ENCODE measurements around the gene IQCK. TPM values are rescaled to one million over a fixed set of nuclear protein-coding genes. Genes with fewer than 3 reads are reported as not detected.

IQCK gene
- total RNA-seq, 1 donor from 2014 or later: 7.6 TPM

DNA sequence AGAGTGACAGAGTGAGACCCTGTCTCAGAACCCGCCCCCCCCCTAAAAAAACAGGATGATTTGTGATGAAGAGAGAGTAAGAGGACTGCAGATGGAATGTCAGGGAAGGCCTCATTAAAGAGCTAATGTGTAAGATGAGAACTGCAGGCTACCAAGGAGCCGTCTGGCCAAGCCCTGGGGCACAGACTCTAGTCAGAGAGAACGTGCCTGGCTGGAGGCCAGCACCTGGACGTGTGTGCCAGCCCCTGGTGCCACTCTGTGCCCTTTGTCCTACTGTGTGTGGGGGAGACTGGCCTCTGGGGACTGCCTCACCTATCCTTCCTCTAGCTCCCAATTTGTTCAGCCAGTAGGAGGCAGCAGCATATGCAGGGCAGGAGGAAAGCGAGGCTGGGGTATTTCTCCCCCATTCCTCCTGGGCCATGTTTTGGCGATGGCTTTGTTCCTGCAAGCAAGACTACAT is 37.2 kb upstream of the IQCK start:
- DNase-seq (no peak), ATAC-seq (peak; percentile 32)
- Histone ChIP-seq H3K27ac (no peak overlapping the region), H3K9me3 (no peaks in the 10 kb centered on the region), H3K4me3 (no peak overlapping the region), H3K27me3 (no peaks in the 10 kb centered on the region), H3K36me3 (peaks cover 30% of the 10 kb centered on the region), H3K4me1 (no peaks in the 10 kb centered on the region)
- intact Hi-C loops (cut with DNase I): loop anchor here (5.0 kb wide), 1 partner anchor 41 kb away; no protein-coding TSS in a partner anchor
- TF ChIP-seq, protein P1, sequence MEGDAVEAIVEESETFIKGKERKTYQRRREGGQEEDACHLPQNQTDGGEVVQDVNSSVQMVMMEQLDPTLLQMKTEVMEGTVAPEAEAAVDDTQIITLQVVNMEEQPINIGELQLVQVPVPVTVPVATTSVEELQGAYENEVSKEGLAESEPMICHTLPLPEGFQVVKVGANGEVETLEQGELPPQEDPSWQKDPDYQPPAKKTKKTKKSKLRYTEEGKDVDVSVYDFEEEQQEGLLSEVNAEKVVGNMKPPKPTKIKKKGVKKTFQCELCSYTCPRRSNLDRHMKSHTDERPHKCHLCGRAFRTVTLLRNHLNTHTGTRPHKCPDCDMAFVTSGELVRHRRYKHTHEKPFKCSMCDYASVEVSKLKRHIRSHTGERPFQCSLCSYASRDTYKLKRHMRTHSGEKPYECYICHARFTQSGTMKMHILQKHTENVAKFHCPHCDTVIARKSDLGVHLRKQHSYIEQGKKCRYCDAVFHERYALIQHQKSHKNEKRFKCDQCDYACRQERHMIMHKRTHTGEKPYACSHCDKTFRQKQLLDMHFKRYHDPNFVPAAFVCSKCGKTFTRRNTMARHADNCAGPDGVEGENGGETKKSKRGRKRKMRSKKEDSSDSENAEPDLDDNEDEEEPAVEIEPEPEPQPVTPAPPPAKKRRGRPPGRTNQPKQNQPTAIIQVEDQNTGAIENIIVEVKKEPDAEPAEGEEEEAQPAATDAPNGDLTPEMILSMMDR (IDR thresholded peaks at IDR 0.05): peak; percentile 6

DNA sequence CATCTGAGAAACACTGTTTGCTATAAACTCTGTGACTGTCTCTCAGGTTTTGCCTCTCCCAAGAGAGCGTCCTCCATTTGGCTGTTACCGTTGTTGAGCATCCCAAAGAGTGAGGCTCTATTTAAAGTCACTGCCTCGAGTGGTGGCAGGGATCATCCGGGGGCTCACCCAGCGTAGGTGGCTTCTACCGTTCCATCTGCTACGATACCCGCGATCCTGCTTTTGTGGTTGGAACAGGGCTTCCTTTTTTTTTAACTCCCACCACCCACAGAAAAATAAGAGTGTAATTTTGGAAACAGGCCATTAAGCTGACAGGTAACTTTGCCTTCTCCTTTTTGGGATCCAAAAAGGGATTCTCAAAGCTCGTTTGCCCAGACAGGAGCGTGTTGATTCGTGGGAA is 36.4 kb upstream of the IQCK start:
- no peaks in the 10 kb centered on the region for H3K4me1 ChIP-seq
- no peaks in the 10 kb centered on the region for H3K9me3 ChIP-seq
- no peak for DNase-seq
- no peak for ATAC-seq
- no peak overlapping the region for H3K27ac ChIP-seq
- H3K36me3 ChIP-seq: peaks cover 36% of the 10 kb centered on the region
- H3K27me3 ChIP-seq: no peaks in the 10 kb centered on the region
- no peak overlapping the region for H3K4me3 ChIP-seq
- TF ChIP-seq, protein P1 (IDR thresholded peaks at IDR 0.05): no peak
- intact Hi-C loops (cut with DNase I): loop anchor here (5.0 kb wide), 1 partner anchor 41 kb away; no protein-coding TSS in a partner anchor

DNA sequence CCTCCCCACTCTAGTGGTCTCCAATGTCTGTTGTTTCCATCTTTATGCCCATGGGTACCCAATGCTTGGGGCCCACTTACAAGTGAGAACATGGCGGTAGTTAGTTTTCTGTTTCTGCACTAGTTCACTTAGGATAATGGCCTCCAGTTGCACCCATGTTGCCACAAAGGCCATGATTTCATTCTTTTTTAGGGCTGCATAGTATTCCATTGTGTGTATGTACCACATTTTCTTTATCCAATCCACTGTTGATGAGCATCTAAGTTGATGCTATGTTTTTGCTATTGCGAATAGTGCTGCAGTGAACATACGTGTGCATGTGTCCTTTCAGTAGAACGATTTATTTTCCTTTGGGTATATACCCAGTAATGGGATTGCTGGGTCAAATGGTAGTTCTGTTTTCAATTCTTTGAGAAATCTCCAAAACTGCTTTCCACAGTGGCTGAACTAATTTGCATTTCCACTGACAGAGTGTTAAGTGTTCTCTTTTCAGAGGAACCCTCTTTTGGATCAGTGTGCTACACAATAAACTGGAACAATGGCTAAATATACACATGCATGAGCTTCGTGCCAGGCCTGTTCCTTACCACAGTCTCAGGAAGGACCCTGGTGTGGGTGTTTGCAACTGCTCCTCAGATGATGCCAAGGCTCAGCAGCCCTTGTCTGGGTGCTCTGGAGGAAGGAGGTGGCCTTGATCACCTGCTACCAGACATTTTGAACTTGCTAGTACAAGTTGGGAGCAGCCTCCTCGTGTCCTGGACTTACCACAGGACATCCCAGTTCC is 34.4 kb upstream of the IQCK start:
- Histone ChIP-seq H3K4me3 (no peak overlapping the region), H3K27ac (no peak overlapping the region), H3K27me3 (no peaks in the 10 kb centered on the region), H3K4me1 (no peaks in the 10 kb centered on the region), H3K36me3 (peaks cover 53% of the 10 kb centered on the region), H3K9me3 (no peaks in the 10 kb centered on the region)
- intact Hi-C loops (cut with DNase I): loop anchor here (5.0 kb wide), 1 partner anchor 39 kb away; no protein-coding TSS in a partner anchor
- TF ChIP-seq, protein P1 (IDR thresholded peaks at IDR 0.05): no peak
- DNase-seq: peak; percentile 11
- no peak for ATAC-seq

DNA sequence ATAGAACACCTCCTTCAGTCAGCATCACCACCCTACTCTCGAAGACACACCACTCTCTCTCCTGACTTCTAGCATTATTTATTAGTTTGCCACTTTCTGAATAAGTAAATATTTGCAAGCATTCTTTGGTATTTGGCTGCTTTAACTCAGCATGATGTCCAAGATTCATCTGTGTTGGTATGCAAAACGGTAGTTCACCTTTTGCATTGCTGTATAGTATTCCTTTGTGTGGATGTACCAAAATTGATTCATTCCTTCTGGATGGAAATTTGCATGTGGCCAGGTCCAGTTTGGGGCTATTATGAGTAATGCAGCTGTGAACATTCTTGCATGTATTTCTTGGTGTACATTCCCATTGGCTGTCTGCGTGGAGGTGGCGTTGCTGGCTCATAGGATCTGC is 32.9 kb upstream of the IQCK start:
- no peaks in the 10 kb centered on the region for H3K9me3 ChIP-seq
- peaks cover 4% of the 10 kb centered on the region for H3K4me1 ChIP-seq
- TF ChIP-seq, protein P1 (IDR thresholded peaks at IDR 0.05): no peak
- H3K36me3 ChIP-seq: peaks cover 55% of the 10 kb centered on the region
- no peaks in the 10 kb centered on the region for H3K27me3 ChIP-seq
- intact Hi-C loops (cut with DNase I): no loop called here
- ATAC-seq (no peak), DNase-seq (no peak)
- H3K27ac ChIP-seq: no peak overlapping the region
- no peak overlapping the region for H3K4me3 ChIP-seq

DNA sequence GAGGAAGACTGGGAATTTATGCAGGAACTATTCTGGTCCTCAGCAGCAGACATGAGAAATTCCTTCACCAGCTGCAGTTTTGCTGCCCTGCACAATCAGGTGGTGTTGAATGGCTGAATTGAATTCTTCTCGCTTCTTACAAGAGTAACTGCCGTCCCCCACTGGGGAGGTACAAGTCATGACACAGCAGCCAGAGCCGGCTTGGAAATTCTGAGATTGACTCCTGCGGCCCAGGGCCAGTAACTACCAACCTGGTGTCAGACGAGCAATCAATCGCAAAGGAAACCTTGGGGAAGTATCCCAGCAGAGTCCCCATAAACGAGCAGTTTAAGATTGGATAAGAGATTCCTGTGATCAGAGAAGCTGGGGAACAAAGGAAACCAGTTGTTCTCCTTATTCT is 30.8 kb upstream of the IQCK start:
- H3K9me3 ChIP-seq: no peaks in the 10 kb centered on the region
- no peak overlapping the region for H3K4me3 ChIP-seq
- peaks cover 5% of the 10 kb centered on the region for H3K4me1 ChIP-seq
- intact Hi-C loops (cut with DNase I): no loop called here
- TF ChIP-seq, protein P1 (IDR thresholded peaks at IDR 0.05): no peak
- no peak overlapping the region for H3K27ac ChIP-seq
- ATAC-seq: no peak
- peak; percentile 52 for DNase-seq
- H3K27me3 ChIP-seq: no peaks in the 10 kb centered on the region
- peaks cover 58% of the 10 kb centered on the region for H3K36me3 ChIP-seq
